SJCRH30 (cell line): ENCODE results near the gene LAIR2. TPM values are rescaled to one million over a fixed set of nuclear protein-coding genes. Genes with fewer than 3 reads are reported as not detected.

Experiments
- DNase-seq, 2 experiments: peaks; one replicate each; pipeline ENCODE4 v3.0.0-alpha.2; 2015 to 2020
- H3K27ac ChIP-seq: fragments of 250-450 bp; sonication (Bioruptor Pico); 2 replicates; pipeline ENCODE4 v1.5.1; 2020; ENCODE audit warnings: mild to moderate bottlenecking, moderate library complexity
- H3K27me3 ChIP-seq: fragments of 250-450 bp; sonication (Bioruptor Pico); 2 replicates; pipeline ENCODE4 v1.5.1; 2020; ENCODE audit warnings: mild to moderate bottlenecking, moderate library complexity
- H3K36me3 ChIP-seq: fragments of 250-450 bp; sonication (Bioruptor Pico); 2 replicates; pipeline ENCODE4 v1.5.1; 2020; ENCODE audit warnings: mild to moderate bottlenecking, moderate library complexity
- H3K4me1 ChIP-seq: fragments of 250-450 bp; sonication (Bioruptor Pico); 2 replicates; pipeline ENCODE4 v1.5.1; 2020; ENCODE audit warnings: mild to moderate bottlenecking, moderate library complexity
- H3K4me3 ChIP-seq: fragments of 250-450 bp; sonication (Bioruptor Pico); 2 replicates; pipeline ENCODE4 v1.5.1; 2020; ENCODE audit warnings: mild to moderate bottlenecking, moderate library complexity
- H3K9me3 ChIP-seq: fragments of 250-450 bp; sonication (Bioruptor Pico); replicated peaks from 2 replicates; pipeline ENCODE4 v1.5.1; 2020; ENCODE audit warnings: mild to moderate bottlenecking, moderate library complexity
- total RNA-seq: library from RNA; depleted of rRNA; stranded (reverse); fragments of >200 nt; shearing (Covaris generic); gene quantifications from 2 replicates; pipeline ENCODE4 v1.2.3, GENCODE V29; 2014; rRNA removed

LAIR2 gene, protein sequence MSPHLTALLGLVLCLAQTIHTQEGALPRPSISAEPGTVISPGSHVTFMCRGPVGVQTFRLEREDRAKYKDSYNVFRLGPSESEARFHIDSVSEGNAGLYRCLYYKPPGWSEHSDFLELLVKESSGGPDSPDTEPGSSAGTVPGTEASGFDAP
- not detected in 2 replicates for total RNA-seq

DNA sequence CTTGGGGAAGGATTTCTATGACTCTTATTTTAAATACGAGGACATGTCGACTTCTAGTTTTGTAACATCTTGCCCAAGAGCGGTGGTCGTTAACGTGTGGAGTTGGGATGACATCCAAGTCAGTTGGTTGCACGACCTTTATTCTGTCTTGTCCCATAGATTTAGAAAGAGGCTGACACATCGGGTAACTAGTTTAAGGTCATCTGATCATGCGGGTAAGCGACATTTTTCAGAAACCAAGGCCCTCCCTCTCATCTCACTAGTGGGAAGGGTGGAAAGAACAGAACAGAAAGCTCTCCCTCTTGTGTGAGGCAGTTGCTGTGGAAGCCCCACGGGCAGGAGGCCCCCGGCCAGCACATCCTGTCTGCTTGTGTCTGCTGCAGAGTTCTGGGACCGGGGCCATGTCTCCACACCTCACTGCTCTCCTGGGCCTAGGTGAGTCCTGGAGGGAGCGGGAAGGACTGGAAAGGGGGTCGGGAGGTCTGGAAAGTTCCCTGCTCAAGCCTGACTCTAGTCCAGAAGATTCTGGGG is at the start of gene LAIR2:
TSS of gene LAIR2 (plus strand) at position 314 of the 531 bp plus-strand sequence. CDS start at position 402, 88 bp downstream.
- Histone ChIP-seq H3K4me3 (no peak within 1 kb of the TSS), H3K27me3 (no peaks in the 10 kb centered on the region), H3K36me3 (no peaks in the 10 kb centered on the region), H3K9me3 (no peaks in the 10 kb centered on the region), H3K27ac (no peak within 1 kb of the TSS), H3K4me1 (no peaks in the 10 kb centered on the region)
- DNase-seq: no peak

DNA sequence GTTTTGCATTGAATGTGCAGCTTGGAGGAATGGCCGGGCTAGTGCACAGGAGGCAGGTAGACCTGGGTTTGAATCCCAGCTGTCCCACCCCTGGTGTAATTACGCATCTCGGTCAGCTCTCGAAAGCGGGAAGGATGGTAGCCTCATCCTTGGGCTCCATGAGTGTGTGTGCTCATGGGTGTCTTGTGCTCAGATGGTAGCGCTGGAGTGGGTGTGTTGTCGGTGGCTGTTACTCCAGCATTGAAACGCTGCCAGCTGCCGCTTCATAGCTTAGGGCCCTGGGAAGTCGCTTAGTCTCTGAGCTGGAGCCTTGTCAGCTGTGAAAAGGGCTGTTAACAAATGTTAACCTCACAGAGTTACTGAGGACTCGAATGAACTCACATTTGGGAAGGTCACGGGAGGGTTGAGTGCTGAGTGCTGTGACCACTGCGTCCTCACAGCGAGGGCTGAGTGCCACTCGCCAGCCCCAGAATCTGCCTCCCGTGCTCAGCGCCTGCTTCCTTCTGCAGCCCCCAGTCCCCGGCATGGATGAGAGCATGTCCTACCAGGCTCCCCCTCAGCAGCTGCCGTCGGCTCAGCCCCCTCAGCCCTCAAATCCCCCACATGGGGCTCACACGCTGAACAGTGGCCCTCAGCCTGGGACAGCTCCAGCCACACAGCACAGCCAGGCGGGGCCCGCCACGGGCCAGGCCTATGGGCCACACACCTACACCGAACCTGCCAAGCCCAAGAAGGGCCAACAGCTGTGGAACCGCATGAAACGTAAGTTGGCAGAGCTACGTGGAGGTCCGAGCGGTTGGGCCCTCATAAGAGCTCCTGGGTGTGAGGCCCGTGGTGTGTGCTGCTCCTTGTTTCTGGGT is 48.5 kb upstream of the LAIR2 start:
- Histone ChIP-seq H3K4me1 (no peaks in the 10 kb centered on the region), H3K4me3 (no peak overlapping the region), H3K27ac (no peak overlapping the region), H3K27me3 (no peaks in the 10 kb centered on the region), H3K9me3 (no peaks in the 10 kb centered on the region), H3K36me3 (peaks cover 75% of the 10 kb centered on the region)
- no peak for DNase-seq

DNA sequence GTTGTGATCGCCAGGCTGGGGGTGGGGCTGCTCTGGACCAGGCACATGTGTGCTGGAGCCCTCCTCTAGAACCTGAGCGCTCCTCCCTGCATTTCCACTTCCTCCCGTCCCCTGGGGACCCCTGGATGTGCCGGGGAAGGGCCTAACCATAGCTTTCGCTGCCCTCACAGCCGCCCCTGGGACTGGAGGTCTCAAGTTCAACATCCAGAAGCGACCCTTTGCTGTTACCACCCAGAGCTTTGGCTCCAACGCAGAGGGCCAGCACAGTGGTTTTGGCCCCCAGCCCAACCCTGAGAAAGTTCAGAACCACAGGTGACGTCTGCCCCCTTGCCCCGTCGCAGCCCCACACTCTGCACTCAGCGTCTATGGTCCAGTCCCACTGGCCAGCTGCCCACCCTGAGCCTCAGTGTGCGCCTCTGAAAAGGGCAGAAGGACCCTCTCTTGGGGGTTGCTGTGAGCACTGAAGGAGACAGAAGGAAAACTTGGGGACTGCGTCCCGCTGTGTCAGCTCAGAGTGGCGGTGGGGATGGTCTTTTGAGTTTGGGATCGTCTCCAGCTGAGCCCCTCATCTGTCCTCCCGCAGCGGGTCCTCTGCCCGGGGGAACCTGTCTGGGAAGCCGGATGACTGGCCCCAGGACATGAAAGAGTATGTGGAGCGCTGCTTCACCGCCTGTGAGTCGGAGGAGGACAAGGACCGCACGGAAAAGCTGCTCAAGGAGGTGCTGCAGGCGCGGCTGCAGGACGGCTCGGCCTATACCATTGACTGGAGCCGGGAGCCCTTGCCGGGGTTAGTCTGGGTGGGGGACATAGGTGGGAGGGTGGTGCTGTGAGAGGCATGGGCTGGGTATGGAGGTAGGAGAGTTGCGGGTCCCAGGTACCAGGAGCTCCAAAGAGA is 47.6 kb upstream of the LAIR2 start:
- Histone ChIP-seq H3K9me3 (no peaks in the 10 kb centered on the region), H3K27me3 (no peaks in the 10 kb centered on the region), H3K4me3 (no peak overlapping the region), H3K36me3 (peaks cover 75% of the 10 kb centered on the region), H3K4me1 (no peaks in the 10 kb centered on the region), H3K27ac (no peak overlapping the region)
- no peak for DNase-seq

DNA sequence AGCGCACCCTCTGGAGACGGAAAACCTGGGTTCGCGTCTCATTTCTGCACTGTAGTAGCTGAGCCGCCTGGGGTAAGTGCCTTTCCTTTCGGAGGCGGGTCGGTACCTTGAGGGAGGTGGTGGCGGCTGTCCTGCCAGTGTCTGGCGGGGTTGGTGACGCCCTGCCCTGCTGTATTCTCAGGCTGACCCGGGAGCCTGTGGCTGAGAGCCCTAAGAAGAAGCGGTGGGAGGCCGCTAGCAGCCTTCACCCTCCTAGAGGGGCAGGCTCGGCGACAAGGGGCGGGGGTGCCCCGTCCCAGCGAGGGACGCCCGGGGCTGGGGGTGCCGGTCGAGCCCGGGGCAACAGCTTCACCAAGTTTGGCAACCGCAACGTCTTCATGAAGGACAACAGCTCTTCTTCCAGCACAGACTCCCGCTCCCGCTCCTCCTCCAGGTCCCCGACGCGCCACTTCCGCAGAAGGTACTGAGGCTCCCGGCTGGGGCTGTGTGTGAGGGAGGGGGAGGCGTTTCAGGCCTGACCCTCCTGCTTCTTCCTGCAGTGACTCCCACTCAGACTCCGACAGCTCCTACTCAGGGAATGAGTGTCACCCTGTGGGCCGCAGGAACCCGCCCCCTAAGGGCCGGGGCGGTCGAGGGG is 46.7 kb upstream of the LAIR2 start:
- peaks cover 71% of the 10 kb centered on the region for H3K36me3 ChIP-seq

DNA sequence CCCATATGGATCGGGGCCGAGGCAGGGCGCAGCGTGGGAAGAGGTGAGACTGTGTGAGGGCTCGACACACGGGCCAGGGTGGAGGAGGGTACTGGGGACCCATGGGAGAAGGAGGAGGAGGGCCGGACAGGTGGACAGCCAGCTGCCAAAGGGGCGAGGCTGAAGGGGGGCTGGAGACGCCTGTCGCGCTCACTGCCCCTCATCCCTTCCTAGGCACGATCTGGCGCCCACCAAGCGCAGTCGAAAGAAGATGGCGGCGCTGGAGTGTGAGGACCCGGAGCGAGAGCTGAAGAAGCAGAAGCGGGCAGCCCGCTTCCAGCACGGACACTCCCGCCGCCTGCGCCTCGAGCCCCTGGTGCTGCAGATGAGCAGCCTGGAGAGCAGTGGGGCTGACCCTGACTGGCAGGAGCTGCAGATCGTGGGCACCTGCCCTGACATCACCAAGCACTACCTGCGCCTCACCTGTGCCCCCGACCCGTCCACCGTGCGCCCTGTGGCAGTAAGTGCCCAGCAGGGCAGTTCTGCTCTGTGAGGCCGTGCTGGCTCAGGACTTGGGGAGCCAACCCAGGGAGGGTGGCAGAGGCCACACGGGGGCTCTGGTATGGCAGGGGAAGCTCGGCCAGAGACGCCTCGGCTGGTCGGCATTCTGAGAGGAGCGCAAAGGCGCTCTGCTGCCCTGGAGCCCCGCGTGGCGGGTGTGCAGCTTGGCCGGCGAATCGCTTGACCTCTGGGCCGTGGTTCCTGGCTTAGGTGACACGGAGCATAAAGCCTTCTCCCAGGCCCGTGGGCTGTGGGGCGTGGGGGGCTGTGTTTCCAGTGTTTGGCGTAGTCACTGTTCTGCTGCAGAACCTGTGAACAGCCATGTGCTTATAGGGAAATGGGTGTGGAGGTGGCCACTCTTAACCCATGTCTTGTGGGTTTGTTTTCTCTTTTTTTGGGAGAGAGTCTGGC is 45.9 kb upstream of the LAIR2 start:
- Histone ChIP-seq H3K27ac (no peak overlapping the region), H3K36me3 (peaks cover 63% of the 10 kb centered on the region), H3K9me3 (no peaks in the 10 kb centered on the region), H3K4me1 (no peaks in the 10 kb centered on the region), H3K27me3 (no peaks in the 10 kb centered on the region), H3K4me3 (no peak overlapping the region)
- DNase-seq: no peak

More for the DNA sequence above, 46.7 kb upstream of the LAIR2 start:
- Histone ChIP-seq H3K4me1 (no peaks in the 10 kb centered on the region), H3K4me3 (no peak overlapping the region), H3K9me3 (no peaks in the 10 kb centered on the region), H3K27me3 (no peaks in the 10 kb centered on the region), H3K27ac (no peak overlapping the region)
- no peak for DNase-seq

DNA sequence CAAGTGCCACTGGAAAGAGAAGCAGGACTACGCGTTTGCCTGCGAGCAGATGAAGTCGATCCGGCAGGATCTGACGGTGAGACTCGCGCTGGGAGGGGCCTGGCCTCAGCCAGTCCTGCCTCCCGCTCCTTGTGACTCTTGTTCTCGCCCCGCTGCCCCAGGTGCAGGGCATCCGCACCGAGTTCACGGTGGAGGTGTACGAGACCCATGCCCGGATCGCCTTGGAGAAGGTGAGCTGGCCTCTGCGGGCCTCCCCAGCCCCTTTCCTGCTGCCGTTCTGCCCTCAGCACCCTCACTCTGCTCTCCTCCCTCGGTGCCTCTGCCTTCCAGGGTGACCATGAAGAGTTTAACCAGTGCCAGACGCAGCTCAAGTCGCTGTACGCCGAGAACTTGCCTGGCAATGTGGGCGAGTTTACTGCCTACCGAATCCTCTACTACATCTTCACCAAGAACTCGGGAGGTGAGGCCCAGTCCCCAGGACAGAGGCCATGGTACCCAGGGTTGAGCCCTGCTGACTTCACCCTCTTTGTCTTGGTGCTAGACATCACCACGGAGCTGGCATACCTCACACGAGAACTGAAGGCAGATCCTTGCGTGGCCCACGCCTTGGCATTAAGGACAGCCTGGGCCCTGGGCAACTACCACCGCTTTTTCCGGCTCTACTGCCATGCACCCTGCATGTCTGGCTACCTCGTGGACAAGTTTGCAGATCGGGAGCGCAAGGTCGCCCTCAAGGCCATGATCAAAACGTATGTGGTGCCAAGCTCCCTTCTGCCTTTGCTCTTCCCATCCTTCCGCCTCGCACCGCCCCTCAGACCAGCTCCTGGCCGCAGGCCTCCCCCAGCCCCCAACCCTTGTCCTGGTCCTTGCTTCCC is 44.6 kb upstream of the LAIR2 start:
- no peaks in the 10 kb centered on the region for H3K9me3 ChIP-seq
- DNase-seq: no peak
- peaks cover 58% of the 10 kb centered on the region for H3K36me3 ChIP-seq
- H3K27me3 ChIP-seq: no peaks in the 10 kb centered on the region
- no peaks in the 10 kb centered on the region for H3K4me1 ChIP-seq
- H3K27ac ChIP-seq: no peak overlapping the region
- H3K4me3 ChIP-seq: no peak overlapping the region

DNA sequence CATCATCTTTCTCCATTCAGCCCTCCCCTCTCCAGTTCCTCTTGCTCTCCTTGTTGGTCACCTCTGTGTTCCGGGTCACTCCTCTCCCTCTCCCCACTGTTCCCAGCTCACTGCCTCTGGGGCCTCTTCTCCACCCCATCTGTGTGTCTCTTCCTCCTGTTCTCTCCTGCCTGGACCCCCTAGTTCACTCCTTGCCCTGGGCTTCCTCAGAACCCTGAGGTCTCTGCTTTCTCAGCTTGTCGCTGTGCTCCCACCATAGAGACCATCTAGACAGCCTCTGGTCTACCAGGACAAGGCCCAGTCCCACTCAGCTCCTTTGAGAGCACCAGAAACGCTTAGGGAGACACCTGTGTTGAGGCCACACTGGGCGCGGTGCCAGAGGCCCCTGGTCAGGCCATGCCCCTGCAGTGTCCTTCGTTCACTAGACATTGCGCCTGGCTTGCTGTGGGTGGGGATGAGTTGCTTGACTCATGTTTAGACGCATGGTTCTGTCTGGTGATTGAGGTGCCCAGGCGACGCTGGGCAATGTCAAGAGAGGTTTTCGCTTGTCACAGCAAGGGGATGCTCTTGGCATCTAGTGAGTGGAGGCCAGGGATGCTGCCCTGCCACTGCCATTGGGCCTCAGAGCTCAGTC is 43.9 kb upstream of the LAIR2 start:
- Histone ChIP-seq H3K4me1 (no peaks in the 10 kb centered on the region), H3K36me3 (peaks cover 50% of the 10 kb centered on the region), H3K9me3 (no peaks in the 10 kb centered on the region), H3K27ac (no peak overlapping the region), H3K27me3 (no peaks in the 10 kb centered on the region), H3K4me3 (no peak overlapping the region)
- no peak for DNase-seq

DNA sequence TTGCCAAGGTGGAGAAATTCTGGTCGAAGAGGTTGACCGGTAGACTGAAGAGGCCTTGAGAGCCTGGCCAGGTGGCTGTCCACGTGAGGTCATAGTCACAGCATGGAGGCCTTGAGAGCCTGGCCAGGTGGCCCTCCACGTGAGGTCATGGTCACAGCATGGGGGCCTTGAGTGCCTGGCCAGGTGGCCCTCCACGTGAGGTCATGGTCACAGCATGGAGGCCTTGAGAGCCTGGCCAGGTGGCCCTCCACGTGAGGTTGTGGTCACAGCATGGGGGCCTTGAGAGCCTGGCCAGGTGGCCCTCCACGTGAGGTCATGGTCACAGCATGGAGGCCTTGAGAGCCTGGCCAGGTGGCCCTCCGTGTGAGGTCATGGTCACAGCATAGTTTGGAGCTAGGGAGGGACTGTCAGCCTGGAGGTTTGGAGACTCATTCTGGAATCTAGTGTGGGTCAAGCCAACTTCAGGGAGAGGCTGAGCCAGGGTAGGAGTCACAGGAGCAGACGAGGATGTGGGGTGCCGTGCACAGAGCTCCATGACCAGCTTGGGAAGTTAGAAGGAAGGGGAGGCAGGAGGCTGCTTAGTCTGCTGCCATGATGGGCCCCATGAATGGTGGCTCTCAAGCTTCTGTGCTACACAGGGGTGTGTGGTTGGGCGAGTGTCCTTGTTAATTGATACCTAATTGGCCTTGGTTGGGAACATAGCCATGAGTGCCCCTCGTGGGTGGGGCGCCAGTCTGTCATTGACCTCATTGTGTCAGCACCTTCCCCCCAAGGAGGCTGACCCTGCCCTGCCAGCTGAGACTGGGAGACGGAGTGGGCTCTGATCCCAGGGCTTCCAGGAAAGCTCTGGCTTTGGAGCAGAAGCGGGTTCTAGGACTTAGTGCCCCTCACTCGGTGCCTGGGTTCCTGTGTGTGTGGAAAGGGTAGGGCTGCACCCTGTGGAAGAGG is 43.1 kb upstream of the LAIR2 start:
- H3K4me3 ChIP-seq: no peak overlapping the region
- no peak for DNase-seq
- H3K4me1 ChIP-seq: no peaks in the 10 kb centered on the region
- peaks cover 47% of the 10 kb centered on the region for H3K36me3 ChIP-seq
- H3K9me3 ChIP-seq: no peaks in the 10 kb centered on the region
- H3K27me3 ChIP-seq: no peaks in the 10 kb centered on the region
- no peak overlapping the region for H3K27ac ChIP-seq

DNA sequence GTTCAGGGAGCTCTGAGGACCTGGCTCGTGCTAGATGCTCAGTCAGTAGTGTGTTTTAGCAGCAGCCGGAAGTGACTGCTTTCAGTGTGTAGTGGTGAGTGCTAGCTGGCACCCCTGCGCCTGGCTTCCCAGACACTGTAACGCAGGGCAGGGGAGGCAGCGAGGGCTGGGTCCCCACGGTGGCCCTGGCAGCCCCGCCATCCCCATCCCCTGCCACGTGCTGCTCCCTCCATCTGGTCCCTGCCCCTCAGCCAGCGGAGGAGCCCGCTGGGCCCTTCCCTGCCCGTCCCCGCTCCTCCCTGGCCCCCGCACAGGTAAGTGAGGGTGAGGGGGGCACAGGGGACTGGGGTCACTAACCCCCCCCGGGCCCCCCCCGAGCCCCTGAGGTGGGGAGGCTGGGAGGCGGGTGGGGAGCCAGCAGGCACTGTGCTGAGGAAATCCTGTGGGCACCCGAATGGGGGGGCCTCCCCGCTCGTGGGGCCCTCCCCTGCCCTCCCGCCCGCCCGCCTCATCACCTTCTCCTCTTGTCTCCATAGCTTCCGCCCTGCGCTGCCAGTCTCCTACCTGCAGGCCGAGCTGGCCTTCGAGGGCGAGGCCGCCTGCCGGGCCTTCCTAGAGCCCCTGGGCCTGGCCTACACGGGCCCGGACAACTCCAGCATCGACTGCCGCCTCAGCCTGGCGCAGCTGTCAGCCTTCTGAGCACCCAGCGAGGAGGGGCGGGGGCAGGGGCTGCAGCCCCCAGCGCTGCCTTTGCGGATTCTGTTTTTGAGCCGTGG is 42.2 kb upstream of the LAIR2 start:
- Histone ChIP-seq H3K4me1 (no peaks in the 10 kb centered on the region), H3K27ac (no peak overlapping the region)

DNA sequence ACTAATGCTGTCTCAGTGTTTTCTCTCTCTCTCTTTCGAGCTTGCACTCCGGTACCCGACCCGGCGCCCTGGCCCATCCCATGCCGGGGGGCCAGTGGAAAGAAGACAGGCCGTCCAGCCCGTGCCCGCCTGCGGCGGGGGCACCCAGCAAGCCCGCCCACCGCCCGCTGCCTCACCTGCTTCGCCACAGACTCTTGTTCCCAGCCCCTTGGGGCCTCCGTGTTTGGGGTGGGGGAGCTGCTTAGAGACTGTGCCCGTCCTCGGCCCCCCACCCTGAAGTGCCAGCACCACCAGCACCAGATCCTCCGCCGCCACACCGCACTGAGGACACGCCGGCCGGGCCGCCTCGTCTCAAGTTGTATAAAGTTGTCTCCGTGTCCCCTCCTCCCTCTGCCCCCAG is 41.4 kb upstream of the LAIR2 start:
- no peaks in the 10 kb centered on the region for H3K27me3 ChIP-seq
- H3K27ac ChIP-seq: no peak overlapping the region
- no peak for DNase-seq
- no peaks in the 10 kb centered on the region for H3K4me1 ChIP-seq
- H3K9me3 ChIP-seq: no peaks in the 10 kb centered on the region
- peaks cover 33% of the 10 kb centered on the region for H3K36me3 ChIP-seq
- H3K4me3 ChIP-seq: no peak overlapping the region

More for the DNA sequence above, 42.2 kb upstream of the LAIR2 start:
- DNase-seq: no peak
- no peak overlapping the region for H3K4me3 ChIP-seq
- H3K36me3 ChIP-seq: peaks cover 38% of the 10 kb centered on the region
- no peaks in the 10 kb centered on the region for H3K9me3 ChIP-seq
- H3K27me3 ChIP-seq: no peaks in the 10 kb centered on the region

DNA sequence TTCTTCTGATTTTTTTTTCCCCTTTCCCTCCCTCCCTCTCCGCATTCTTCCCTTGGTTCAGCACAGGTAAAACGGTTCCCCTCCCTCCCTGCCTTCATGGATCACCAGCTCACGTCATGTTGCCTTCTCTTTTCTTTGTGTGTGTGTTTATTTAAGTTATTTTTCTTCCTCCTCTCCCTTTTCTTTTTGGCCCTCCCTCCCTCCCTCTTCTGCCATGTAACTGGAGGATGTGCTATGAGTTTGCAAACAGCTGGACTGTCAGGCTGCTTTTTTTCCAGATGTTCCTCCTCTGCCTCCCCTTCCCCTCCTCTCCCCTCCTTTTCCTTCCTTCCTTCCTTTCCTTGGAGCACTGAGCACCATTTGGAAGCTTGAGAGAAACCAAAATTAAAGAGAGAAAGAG is 41.0 kb upstream of the LAIR2 start:
- H3K36me3 ChIP-seq: peaks cover 29% of the 10 kb centered on the region
- DNase-seq: no peak
- no peak overlapping the region for H3K4me3 ChIP-seq
- no peaks in the 10 kb centered on the region for H3K27me3 ChIP-seq
- H3K27ac ChIP-seq: no peak overlapping the region
- H3K4me1 ChIP-seq: no peaks in the 10 kb centered on the region
- H3K9me3 ChIP-seq: no peaks in the 10 kb centered on the region
